ENCODE measurements around the gene NR5A2.
"Not testable (repeated sequence)": the region's sequence is repeated elsewhere in the genome, so short reads cannot be mapped to it uniquely, and the experiment has no call there.

NR5A2 gene

GRCh38 chr1:200185191-200185590, 157.7 kb downstream of the NR5A2 start:
- DNase-seq; H3K4me1 Mint-ChIP-seq (ENCODE audit: low read depth); H3K9me3 Mint-ChIP-seq; H3K4me3 Mint-ChIP-seq; H3K27ac Mint-ChIP-seq; H3K36me3 Mint-ChIP-seq (ENCODE audit: low read depth): not testable (repeated sequence)
- H3K27me3 Mint-ChIP-seq, result peaks cover 29% of the 10 kb centered on the region

DNA sequence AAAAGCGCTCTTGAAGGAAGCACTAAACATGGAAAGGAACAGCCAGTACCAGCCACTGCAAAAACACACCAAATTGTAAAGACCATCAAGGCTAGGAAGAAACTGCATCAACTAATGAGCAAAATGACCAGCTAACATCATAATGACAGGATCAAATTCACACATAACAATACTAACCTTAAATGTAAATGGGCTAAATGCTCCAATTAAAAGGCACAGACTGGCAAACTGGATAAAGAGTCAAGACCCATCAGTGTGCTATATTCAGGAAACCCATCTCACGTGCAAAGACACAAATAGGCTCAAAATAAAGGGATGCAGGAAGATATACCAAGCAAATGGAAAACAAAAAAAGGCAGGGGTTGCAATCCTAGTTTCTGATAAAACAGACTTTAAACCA, 159.8 kb downstream of the NR5A2 start:
- H3K4me3 Mint-ChIP-seq; DNase-seq; H3K4me1 Mint-ChIP-seq (ENCODE audit: low read depth); H3K36me3 Mint-ChIP-seq (ENCODE audit: low read depth); H3K27ac Mint-ChIP-seq; H3K9me3 Mint-ChIP-seq: not testable (repeated sequence)
- H3K27me3 Mint-ChIP-seq, result peaks cover 19% of the 10 kb centered on the region

GRCh38 chr1:200191993-200192392, 164.5 kb downstream of the NR5A2 start:
- H3K27ac Mint-ChIP-seq, result no peak overlapping the region
- H3K4me3 Mint-ChIP-seq, result no peak overlapping the region
- H3K36me3 Mint-ChIP-seq (ENCODE audit: low read depth), result no peaks in the 10 kb centered on the region
- H3K4me1 Mint-ChIP-seq (ENCODE audit: low read depth), result no peaks in the 10 kb centered on the region
- peaks cover 3% of the 10 kb centered on the region for H3K9me3 Mint-ChIP-seq
- peaks cover 6% of the 10 kb centered on the region for H3K27me3 Mint-ChIP-seq
- DNase-seq, result no peak

DNA sequence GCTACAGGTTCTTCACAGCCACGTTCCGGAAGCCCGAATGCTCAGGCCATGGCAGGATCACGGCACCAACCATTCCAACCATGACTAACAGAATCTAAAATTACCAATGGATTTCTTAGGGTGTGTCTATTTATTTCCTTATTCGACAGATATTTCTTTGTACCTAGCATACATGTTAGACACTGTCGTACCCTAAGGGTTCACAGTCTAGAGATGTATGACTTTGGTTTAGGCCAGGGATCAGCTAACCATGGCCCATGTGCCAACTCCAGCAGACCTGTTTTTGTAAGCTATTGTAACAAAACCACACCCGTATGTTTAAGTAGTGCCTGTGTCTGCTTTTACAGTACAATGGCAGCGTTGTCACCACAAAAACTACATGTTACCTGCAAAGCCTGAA, 167.0 kb downstream of the NR5A2 start:
- Mint-ChIP-seq H3K36me3 (ENCODE audit: low read depth) (no peaks in the 10 kb centered on the region), H3K9me3 (peaks cover 3% of the 10 kb centered on the region), H3K4me3 (no peak overlapping the region), H3K27ac (no peak overlapping the region), H3K4me1 (ENCODE audit: low read depth) (no peaks in the 10 kb centered on the region), H3K27me3 (no peaks in the 10 kb centered on the region)
- no peak for DNase-seq

GRCh38 chr1:200198236-200198635, 170.7 kb downstream of the NR5A2 start:
- no peak overlapping the region for H3K27ac Mint-ChIP-seq
- H3K4me3 Mint-ChIP-seq, result no peak overlapping the region
- no peaks in the 10 kb centered on the region for H3K36me3 Mint-ChIP-seq (ENCODE audit: low read depth)
- no peak for DNase-seq
- H3K9me3 Mint-ChIP-seq, result no peaks in the 10 kb centered on the region
- no peaks in the 10 kb centered on the region for H3K27me3 Mint-ChIP-seq
- no peaks in the 10 kb centered on the region for H3K4me1 Mint-ChIP-seq (ENCODE audit: low read depth)

- no peak for DNase-seq
- Mint-ChIP-seq H3K27me3 (peaks cover 8% of the 10 kb centered on the region), H3K36me3 (ENCODE audit: low read depth) (no peaks in the 10 kb centered on the region), H3K4me1 (ENCODE audit: low read depth) (peaks cover 16% of the 10 kb centered on the region), H3K4me3 (no peak overlapping the region), H3K27ac (no peak overlapping the region), H3K9me3 (no peaks in the 10 kb centered on the region)
Observed at GRCh38 chr1:200205216-200205995, 177.9 kb downstream of the NR5A2 start.

DNA sequence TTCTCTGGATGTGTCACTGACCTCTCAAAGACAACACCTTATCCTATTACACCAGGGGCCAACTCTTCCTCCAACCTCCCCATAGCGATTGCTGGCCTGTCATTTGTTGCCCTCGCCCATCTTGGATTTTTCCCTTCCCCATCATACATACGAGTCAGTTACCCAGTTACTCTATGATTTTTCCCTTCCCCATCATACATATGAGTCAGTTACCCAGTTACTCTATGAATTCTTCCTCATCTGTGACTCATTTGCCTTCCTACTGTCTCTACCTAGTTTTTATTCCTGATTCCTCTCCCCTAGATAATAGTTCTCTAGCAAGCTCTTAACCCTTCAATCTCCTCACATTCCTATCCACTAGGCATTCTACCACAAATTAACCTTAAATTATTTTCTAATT, 178.8 kb downstream of the NR5A2 start:
- H3K27ac Mint-ChIP-seq, result no peak overlapping the region
- H3K27me3 Mint-ChIP-seq, result peaks cover 8% of the 10 kb centered on the region
- no peaks in the 10 kb centered on the region for H3K9me3 Mint-ChIP-seq
- no peak overlapping the region for H3K4me3 Mint-ChIP-seq
- no peaks in the 10 kb centered on the region for H3K36me3 Mint-ChIP-seq (ENCODE audit: low read depth)
- H3K4me1 Mint-ChIP-seq (ENCODE audit: low read depth), result peaks cover 16% of the 10 kb centered on the region
- DNase-seq, result no peak

DNA sequence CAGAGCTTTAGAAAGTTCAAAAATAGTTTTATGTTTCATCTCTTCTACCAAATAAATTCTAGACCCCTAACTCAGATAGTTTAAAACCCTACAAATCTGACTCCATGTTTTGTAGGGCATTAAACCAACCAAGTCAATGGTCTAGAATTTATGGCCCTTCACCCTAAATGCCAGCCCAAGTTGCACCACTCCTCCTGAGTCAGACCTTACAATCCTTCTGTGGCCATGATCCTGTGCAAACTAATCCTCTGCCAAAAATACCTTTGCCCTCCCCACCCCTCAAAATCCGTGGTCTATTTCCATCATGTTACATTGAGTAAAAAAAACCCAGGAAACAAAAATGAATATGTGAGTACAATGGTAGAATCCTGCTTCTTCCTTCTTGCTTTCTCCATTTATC, 179.3 kb downstream of the NR5A2 start:
- no peaks in the 10 kb centered on the region for H3K36me3 Mint-ChIP-seq (ENCODE audit: low read depth)
- H3K4me1 Mint-ChIP-seq (ENCODE audit: low read depth), result peaks cover 16% of the 10 kb centered on the region
- no peak for DNase-seq
- H3K9me3 Mint-ChIP-seq, result no peaks in the 10 kb centered on the region
- H3K27me3 Mint-ChIP-seq, result peaks cover 8% of the 10 kb centered on the region
- H3K27ac Mint-ChIP-seq, result no peak overlapping the region
- H3K4me3 Mint-ChIP-seq, result no peak overlapping the region

DNA sequence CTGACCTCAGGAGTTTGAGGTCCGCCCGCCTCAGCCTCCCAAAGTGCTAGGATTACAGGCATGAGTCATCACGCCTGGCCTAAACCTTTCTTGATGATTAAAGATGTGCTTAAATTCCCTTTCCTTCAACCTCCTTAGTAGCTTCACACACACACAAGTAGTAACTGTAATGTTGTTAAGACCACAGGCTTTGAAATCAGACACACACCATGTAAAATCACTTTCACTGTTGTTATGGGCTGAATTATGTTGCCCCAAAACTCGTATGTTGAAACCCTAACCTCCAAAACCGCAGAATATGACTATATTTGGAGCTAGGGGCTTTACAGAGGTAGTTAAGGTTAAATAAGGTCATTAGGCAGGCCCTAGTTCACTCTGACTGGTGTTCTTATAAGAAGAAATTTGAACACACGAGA, 180.2 kb downstream of the NR5A2 start:
- Mint-ChIP-seq H3K27ac (no peak overlapping the region), H3K27me3 (peaks cover 8% of the 10 kb centered on the region), H3K4me1 (ENCODE audit: low read depth) (peaks cover 16% of the 10 kb centered on the region), H3K36me3 (ENCODE audit: low read depth) (no peaks in the 10 kb centered on the region), H3K9me3 (no peaks in the 10 kb centered on the region), H3K4me3 (no peak overlapping the region)
- DNase-seq, result no peak

GRCh38 chr1:200211157-200211556, 183.6 kb downstream of the NR5A2 start:
- Mint-ChIP-seq H3K27ac (no peak overlapping the region), H3K4me3 (no peak overlapping the region), H3K4me1 (ENCODE audit: low read depth) (peaks cover 14% of the 10 kb centered on the region), H3K9me3 (no peaks in the 10 kb centered on the region), H3K36me3 (ENCODE audit: low read depth) (no peaks in the 10 kb centered on the region), H3K27me3 (no peaks in the 10 kb centered on the region)
- DNase-seq, result no peak

DNA sequence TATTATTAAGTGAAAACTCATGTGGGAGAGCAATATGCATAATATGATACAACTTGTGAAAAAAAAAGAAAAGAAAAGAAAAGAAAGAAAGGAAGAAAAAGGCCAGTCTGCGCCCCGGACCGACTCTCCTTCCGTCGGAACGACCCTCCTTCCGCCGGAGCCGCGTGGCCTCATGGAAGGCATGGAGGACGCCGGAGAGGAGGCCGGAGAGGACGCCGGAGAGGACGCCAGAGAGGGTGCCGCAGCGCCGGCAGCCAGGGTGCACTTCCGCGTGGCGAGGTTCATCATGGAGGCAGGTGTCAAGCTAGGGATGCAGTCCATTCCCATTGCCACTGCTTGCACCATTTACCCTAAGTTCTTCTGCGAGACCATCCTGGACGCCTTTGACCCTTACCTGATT, 185.9 kb downstream of the NR5A2 start:
- H3K9me3 Mint-ChIP-seq, result no peaks in the 10 kb centered on the region
- no peak for DNase-seq
- H3K36me3 Mint-ChIP-seq (ENCODE audit: low read depth), result no peaks in the 10 kb centered on the region
- no peak overlapping the region for H3K27ac Mint-ChIP-seq
- H3K4me3 Mint-ChIP-seq, result no peak overlapping the region
- H3K27me3 Mint-ChIP-seq, result peaks cover 7% of the 10 kb centered on the region
- no peaks in the 10 kb centered on the region for H3K4me1 Mint-ChIP-seq (ENCODE audit: low read depth)

- Mint-ChIP-seq H3K36me3 (ENCODE audit: low read depth) (no peaks in the 10 kb centered on the region), H3K4me3 (no peak overlapping the region), H3K27me3 (peaks cover 10% of the 10 kb centered on the region), H3K4me1 (ENCODE audit: low read depth) (no peaks in the 10 kb centered on the region), H3K9me3 (no peaks in the 10 kb centered on the region), H3K27ac (no peak overlapping the region)
- no peak for DNase-seq
Observed at GRCh38 chr1:200213921-200214320, 186.4 kb downstream of the NR5A2 start.

DNA sequence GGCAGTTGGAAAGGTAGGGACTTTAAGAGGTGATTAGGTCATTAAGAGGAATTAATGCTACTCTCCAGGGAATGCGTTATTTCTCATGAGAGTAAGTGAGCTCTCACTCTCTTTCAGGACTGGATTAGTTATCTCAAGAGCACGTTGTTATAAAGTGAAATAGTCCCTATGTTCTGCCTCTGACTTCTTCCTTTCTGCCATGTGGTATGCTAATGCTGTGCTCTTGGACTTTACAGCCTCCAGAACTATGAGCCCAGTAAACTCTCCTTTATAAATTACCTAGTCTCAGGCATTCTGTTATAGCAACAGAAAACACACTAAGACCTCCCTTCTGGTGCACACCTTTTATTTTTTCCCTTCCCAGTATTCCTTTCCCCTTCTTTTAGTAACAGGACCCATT, 187.8 kb downstream of the NR5A2 start:
- Mint-ChIP-seq H3K36me3 (ENCODE audit: low read depth) (no peaks in the 10 kb centered on the region), H3K4me3 (no peak overlapping the region), H3K27me3 (peaks cover 13% of the 10 kb centered on the region), H3K9me3 (no peaks in the 10 kb centered on the region), H3K27ac (no peak overlapping the region), H3K4me1 (ENCODE audit: low read depth) (no peaks in the 10 kb centered on the region)
- DNase-seq, result no peak

DNA sequence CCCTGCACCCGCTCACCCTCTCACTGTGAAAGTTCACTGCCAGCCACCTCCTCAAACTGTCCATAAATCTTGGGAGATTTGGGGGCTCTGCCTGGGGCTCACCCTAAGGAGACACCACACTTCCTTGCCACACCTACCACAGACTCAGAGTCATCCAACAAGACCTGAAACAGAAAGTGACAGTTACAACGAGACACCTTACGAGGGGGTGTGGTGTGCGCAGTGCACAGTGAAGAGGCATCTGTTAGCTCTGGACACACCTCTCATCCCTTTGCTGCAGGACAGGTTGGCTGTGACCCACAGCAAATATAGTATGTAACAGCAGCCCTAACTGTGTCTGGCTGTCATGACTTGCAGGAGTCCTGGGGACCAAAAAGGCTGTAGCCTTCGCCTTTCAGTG, 190.2 kb downstream of the NR5A2 start:
- Mint-ChIP-seq H3K4me1 (ENCODE audit: low read depth) (peaks cover 2% of the 10 kb centered on the region), H3K9me3 (no peaks in the 10 kb centered on the region), H3K4me3 (no peak overlapping the region), H3K27me3 (peaks cover 17% of the 10 kb centered on the region), H3K27ac (no peak overlapping the region), H3K36me3 (ENCODE audit: low read depth) (no peaks in the 10 kb centered on the region)
- DNase-seq, result no peak

- Mint-ChIP-seq H3K27ac (no peak overlapping the region), H3K27me3 (peaks cover 25% of the 10 kb centered on the region), H3K4me3 (no peak overlapping the region), H3K4me1 (ENCODE audit: low read depth) (peaks cover 16% of the 10 kb centered on the region), H3K9me3 (no peaks in the 10 kb centered on the region), H3K36me3 (ENCODE audit: low read depth) (no peaks in the 10 kb centered on the region)
- no peak for DNase-seq
Observed at GRCh38 chr1:200221614-200222282, 194.2 kb downstream of the NR5A2 start.
